Measurements from ENCODE around the gene RASAL2. TPM values are rescaled to one million over a fixed set of nuclear protein-coding genes. Genes with fewer than 3 reads are reported as not detected.

The RASAL2 gene
- polyA plus RNA-seq, 2 of the 4 experiments (the other 2 are of a cell fraction) = 7.1 to 17.6 TPM

DNA sequence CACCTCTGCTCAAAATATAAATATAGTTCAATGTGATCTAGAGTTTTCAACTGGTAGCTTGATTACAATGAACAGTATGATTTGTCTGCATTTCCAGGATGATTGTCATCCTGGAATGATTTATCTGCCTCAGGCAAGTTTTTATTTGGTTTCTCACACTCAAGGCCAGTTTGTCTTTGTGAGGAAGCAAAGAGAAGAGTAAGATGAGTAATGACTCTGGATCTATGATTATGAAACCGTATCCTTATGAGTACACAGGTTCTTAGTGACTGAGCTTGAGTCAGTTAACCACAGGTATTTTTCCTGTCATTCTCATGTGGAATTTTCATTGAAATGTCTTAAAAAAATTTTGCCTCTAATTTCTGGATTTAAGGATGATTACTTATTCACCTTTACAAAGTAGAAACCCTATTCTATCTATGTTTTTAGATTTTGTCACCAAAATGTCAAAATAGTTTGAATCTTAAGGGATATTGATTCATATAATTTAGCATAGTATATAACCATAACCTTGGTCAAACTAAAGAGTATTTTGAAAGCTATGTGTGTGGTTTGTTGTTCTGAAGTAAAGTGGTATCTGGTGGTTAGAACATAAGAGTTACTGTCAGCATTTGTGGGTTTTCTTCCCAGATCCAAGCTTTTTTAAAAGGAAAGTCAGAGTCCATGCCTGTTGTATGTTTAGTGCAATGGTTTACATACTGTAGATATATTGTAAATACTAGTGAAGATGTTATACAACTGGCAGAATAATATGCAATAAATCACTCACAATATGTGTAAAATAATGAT, 145.0 kb downstream of the RASAL2 start:
- TF ChIP-seq MAFK (IDR thresholded peaks at IDR 0.05; ENCODE audit: partially characterized antibody) (peak; percentile 22), SMC3 (IDR thresholded peaks at IDR 0.05) (peak; percentile 55; the same call in 2 of the 3 replicates), CHD2 (IDR thresholded peaks at IDR 0.05; ENCODE audit: low read length, partially characterized antibody) (no peak), HES2 (IDR thresholded peaks at IDR 0.05) (peak; percentile 79), CEBPB (IDR thresholded peaks at IDR 0.05) (peak; percentile 86 to 99), JUNB (IDR thresholded peaks at IDR 0.05) (peak; percentile 100), POLR2A (IDR thresholded peaks at IDR 0.05; ENCODE audit: low read length) (no peak), JUN (IDR thresholded peaks at IDR 0.05) (peak; percentile 97 to 98), MYC (IDR thresholded peaks at IDR 0.05; ENCODE audit: borderline replicate concordance, low read length) (no peak), KDM5A (IDR thresholded peaks at IDR 0.05) (no peak), PHF8 (IDR thresholded peaks at IDR 0.05; ENCODE audit: borderline replicate concordance, low read depth) (no peak), PBX3 (IDR thresholded peaks at IDR 0.05) (peak; percentile 82), BHLHE40 (IDR thresholded peaks at IDR 0.05; ENCODE audit: low read depth, low read length) (no peak), HOXB5 (CRISPR knock-in tag; IDR thresholded peaks at IDR 0.05) (peak; percentile 98), EP300 (IDR thresholded peaks at IDR 0.05) (peak; percentile 94 to 96; a peak in 4 of 5 replicates), ATOH8 (CRISPR knock-in tag; IDR thresholded peaks at IDR 0.05; ENCODE audit: low read depth) (no peak), RAD21 (conservative IDR thresholded peaks at IDR 0.05 in 1 of 2, IDR thresholded peaks at IDR 0.05 in 1 of 2) (peak; percentile 33 to 53; a peak in 4 of 5 replicates), GATA3 (IDR thresholded peaks at IDR 0.05; ENCODE audit: borderline replicate concordance) (peak; percentile 97), ZSCAN20 (CRISPR knock-in tag; IDR thresholded peaks at IDR 0.05) (no peak), NR3C1 (IDR thresholded peaks at IDR 0.05) (no peak), FOSL2 (IDR thresholded peaks at IDR 0.05) (peak; percentile 99), FOSL2 (CRISPR knock-in tag; IDR thresholded peaks at IDR 0.05) (peak; percentile 100), EHMT2 (IDR thresholded peaks at IDR 0.05; ENCODE audit: low read depth) (no peak), MAX (IDR thresholded peaks at IDR 0.05) (peak; percentile 78; the same call in 1 of the 2 replicates)
- TF ChIP-seq, protein P1, sequence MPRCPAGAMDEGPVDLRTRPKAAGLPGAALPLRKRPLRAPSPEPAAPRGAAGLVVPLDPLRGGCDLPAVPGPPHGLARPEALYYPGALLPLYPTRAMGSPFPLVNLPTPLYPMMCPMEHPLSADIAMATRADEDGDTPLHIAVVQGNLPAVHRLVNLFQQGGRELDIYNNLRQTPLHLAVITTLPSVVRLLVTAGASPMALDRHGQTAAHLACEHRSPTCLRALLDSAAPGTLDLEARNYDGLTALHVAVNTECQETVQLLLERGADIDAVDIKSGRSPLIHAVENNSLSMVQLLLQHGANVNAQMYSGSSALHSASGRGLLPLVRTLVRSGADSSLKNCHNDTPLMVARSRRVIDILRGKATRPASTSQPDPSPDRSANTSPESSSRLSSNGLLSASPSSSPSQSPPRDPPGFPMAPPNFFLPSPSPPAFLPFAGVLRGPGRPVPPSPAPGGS (IDR thresholded peaks at IDR 0.05) = peak; percentile 96
- peak; percentile 100 for FAIRE-seq
- Histone ChIP-seq H3K4me1 (peaks cover 67% of the 10 kb centered on the region), H3K27ac (peak overlapping the region; percentile 76 to 86), H3K4me3 (no peak overlapping the region; the same call in 2 of the 3 replicates), H3K9me3 (no peaks in the 10 kb centered on the region), H3K4me2 (peak overlapping the region; percentile 76)
- 0% methylated on average over 1 of the region's 1 CpG for WGBS (ENCODE audit: missing lambda C conversion rate)
- DNase-seq (ENCODE audit: low read depth in 1 of 2, low spot score in 1 of 2) = peak; percentile 72 to 97
- ChIA-PET POLR2A (interaction anchor here (0.8 to 1.2 kb wide), 4 partner anchors 145 to 1030 kb away, joined by 3 to 7 read pairs (median 4); partner anchors contain the start of gene RASAL2), CTCF (interaction anchor here (0.8 to 2.7 kb wide), 4 partner anchors 39 to 202 kb away, joined by 3 to 5 read pairs (median 4); no protein-coding TSS in a partner anchor)
- ATAC-seq = peak; percentile 98 to 99

Data from A549 (cell line).